CD8-positive, alpha-beta memory T cell (primary cell): ENCODE measurements around the gene SFMBT2. TPM values are rescaled to one million over a fixed set of nuclear protein-coding genes. Genes with fewer than 3 reads are reported as not detected.

Experiments used
- CTCF ChIA-PET: fragments of 350-600 bp; sonication (Branson Sonifier 250); formaldehyde crosslinking; loops from one replicate; lab custom pipeline; 2021; ENCODE audit warnings: antibody characterized with exemption; lab: Charles Lee
- POLR2A ChIA-PET: fragments of 350-600 bp; sonication (Branson Sonifier 250); formaldehyde crosslinking; loops from one replicate; lab custom pipeline; 2021; ENCODE audit warnings: antibody characterized with exemption; lab: Charles Lee
- DNase-seq, 5 donors: peaks; one replicate each; pipeline versions ENCODE4 v3.0.0 to v3.0.0-alpha.2; 2020 to 2022; ENCODE audit warnings: mixed read lengths in 1 of 5
- H3K27ac ChIP-seq: one replicate; pipeline ENCODE4 v1.7.0; 2013; ENCODE audit warnings: low read depth, mild to moderate bottlenecking, low read length, moderate library complexity
- H3K27me3 ChIP-seq: 2 replicates; pipeline ENCODE4 v1.7.0; 2013; ENCODE audit warnings: low read length, mild to moderate bottlenecking; ENCODE audit not compliant: insufficient read depth, poor library complexity, severe bottlenecking
- H3K36me3 ChIP-seq: 2 replicates; pipeline ENCODE4 v1.7.0; 2013; ENCODE audit warnings: mild to moderate bottlenecking, low read length, moderate library complexity; ENCODE audit not compliant: insufficient read depth
- H3K4me1 ChIP-seq: 2 replicates; pipeline ENCODE4 v1.7.0; 2013; ENCODE audit warnings: mild to moderate bottlenecking, low read length, moderate library complexity; ENCODE audit not compliant: insufficient read depth
- H3K4me3 ChIP-seq: 2 replicates; pipeline ENCODE4 v1.7.0; 2013; ENCODE audit warnings: mild to moderate bottlenecking, low read length
- H3K9me3 ChIP-seq: 2 replicates; pipeline ENCODE4 v1.7.0; 2013; ENCODE audit warnings: mild to moderate bottlenecking, low read length
- H3K27ac Mint-ChIP-seq, 8 donors: one replicate each; pipeline ENCODE4 v1.8.0; 2020 to 2021; ENCODE audit warnings: mixed read lengths in 8 of 8, mild to moderate bottlenecking in 6 of 8, inconsistent platforms in 3 of 8, moderate library complexity in 3 of 8
- H3K27me3 Mint-ChIP-seq, 2 donors: one replicate each; pipeline ENCODE4 v1.8.0; 2020 to 2021; ENCODE audit warnings: mixed read lengths in 2 of 2, mild to moderate bottlenecking in 1 of 2, moderate library complexity in 1 of 2
- H3K36me3 Mint-ChIP-seq, 3 donors: one replicate each; pipeline ENCODE4 v1.8.0; 2020 to 2021; ENCODE audit warnings: mixed read lengths in 3 of 3, inconsistent platforms in 1 of 3, mild to moderate bottlenecking in 1 of 3
- H3K4me1 Mint-ChIP-seq, 3 donors: one replicate each; pipeline ENCODE4 v1.8.0; 2020 to 2021; ENCODE audit warnings: mixed read lengths in 3 of 3, inconsistent platforms in 1 of 3, mild to moderate bottlenecking in 1 of 3
- H3K4me3 Mint-ChIP-seq, 7 donors: one replicate each; pipeline ENCODE4 v1.8.0; 2020 to 2021; ENCODE audit warnings: mixed read lengths in 7 of 7, mild to moderate bottlenecking in 6 of 7, moderate library complexity in 4 of 7, inconsistent platforms in 2 of 7
- H3K9me3 Mint-ChIP-seq, 5 donors: one replicate each; pipeline ENCODE4 v1.8.0; 2020 to 2022; ENCODE audit warnings: mixed read lengths in 5 of 5, mild to moderate bottlenecking in 3 of 5, moderate library complexity in 2 of 5, inconsistent platforms in 1 of 5
- polyA plus RNA-seq: library from polyadenylated mRNA; unstranded; fragments of 300-500 nt; fragmentation: Illumina TruSeq; gene quantifications from one replicate; pipeline ENCODE4 v1.2.3, GENCODE V29; 2021
- total RNA-seq, 2 experiments: library from RNA; stranded (reverse); gene quantifications; one replicate each; pipeline ENCODE4 v1.2.3, GENCODE V29; 2021

SFMBT2 gene
- total and polyA plus RNA-seq, 3 experiments from 2014 or later, result 4.9 to 18.3 (median 17.4) TPM

DNA sequence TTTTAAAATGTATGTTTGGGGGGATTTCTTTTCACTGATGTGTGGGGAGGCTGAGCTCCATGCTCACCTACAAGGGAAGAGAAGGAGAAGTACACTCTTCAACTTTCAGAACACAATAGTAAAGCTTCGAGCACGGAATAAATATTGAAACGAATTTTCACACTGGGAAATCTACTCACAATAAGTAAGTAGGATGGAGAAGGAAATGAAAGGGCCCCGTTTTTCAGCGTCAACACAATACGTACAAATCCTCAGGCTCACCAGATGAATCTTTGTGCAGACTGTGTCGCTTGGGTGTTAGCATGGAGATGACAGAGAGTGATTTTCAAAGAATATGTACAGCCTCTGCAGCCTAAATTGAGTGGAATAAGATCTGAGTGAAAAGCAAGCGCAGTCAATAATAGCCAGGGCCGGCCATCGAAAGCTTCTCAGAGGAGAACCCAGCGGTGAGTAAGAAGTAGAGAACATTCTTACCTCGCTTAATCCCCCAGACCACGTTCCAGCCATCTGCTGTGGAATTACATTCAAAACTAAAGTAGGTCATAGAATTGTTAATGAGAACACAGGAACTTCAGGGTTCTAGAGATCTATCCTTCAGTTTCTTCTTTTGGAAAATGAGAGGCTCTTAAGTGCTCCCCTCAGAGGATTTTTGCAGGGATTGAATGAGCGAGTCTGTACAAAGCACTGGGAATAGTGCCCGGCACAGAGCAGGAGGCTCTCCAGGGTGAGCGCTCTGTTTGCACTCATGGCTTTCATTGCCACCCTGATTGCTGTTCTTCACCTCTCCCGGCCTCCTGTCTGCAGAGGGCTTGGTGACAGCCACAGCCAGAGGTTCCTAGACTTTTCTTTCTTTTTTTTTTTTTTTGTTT is 292.8 kb downstream of the SFMBT2 start:
- peaks cover 0 to 4% of the 10 kb centered on the region in 2 donors for H3K27me3 Mint-ChIP-seq
- Histone ChIP-seq H3K36me3 (no peaks in the 10 kb centered on the region), H3K27me3 (no peaks in the 10 kb centered on the region), H3K4me3 (no peak overlapping the region), H3K9me3 (no peaks in the 10 kb centered on the region), H3K4me1 (peaks cover 7% of the 10 kb centered on the region), H3K27ac (no peak overlapping the region)
- no peaks in the 10 kb centered on the region for H3K36me3 Mint-ChIP-seq
- H3K27ac Mint-ChIP-seq, result peak overlapping the region in 4 of 8 donors; percentile 1 to 54 (median 30)
- DNase-seq, result no peak
- H3K9me3 Mint-ChIP-seq, result no peaks in the 10 kb centered on the region
- H3K4me1 Mint-ChIP-seq, result peaks cover 9 to 14% (median 13%) of the 10 kb centered on the region in 3 donors
- H3K4me3 Mint-ChIP-seq, result no peak overlapping the region
- ChIA-PET CTCF (no interaction called here), POLR2A (no interaction called here)

DNA sequence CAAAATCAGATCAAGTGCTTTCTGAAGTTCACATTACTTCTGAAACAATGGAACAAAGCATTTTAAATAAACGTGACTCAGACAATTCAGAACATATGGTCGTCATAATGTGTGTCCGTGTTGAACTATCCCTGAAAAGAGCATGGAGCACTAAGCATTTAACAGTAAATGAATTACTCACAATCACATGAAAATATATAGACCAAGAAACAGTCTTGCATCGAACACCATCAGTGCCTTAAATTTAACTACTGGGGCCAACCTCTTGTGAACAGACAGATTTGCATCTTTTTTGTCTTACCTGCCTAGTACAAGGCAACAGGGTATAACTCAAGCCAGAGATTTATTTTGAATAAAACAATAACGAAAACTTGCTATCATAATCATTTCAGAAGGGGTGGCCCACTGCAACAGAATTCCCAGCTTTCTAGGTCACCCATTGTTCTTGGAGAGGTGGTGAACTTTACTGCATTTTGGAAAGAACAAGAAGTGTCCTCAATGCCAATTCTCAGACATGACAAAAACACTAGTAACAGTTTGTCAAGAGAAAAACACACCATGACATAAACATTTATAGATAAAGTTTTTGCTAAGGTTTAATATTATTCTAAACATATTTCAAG is 293.5 kb downstream of the SFMBT2 start:
- Histone ChIP-seq H3K27me3 (no peaks in the 10 kb centered on the region), H3K27ac (no peak overlapping the region), H3K4me1 (peaks cover 7% of the 10 kb centered on the region), H3K36me3 (no peaks in the 10 kb centered on the region), H3K4me3 (no peak overlapping the region), H3K9me3 (no peaks in the 10 kb centered on the region)
- H3K36me3 Mint-ChIP-seq, result no peaks in the 10 kb centered on the region
- H3K4me3 Mint-ChIP-seq, result no peak overlapping the region
- H3K27ac Mint-ChIP-seq, result no peak overlapping the region
- DNase-seq, result no peak
- ChIA-PET CTCF (no interaction called here), POLR2A (no interaction called here)
- H3K27me3 Mint-ChIP-seq, result peaks cover 0 to 4% of the 10 kb centered on the region in 2 donors
- H3K4me1 Mint-ChIP-seq, result peaks cover 9 to 14% (median 13%) of the 10 kb centered on the region in 3 donors
- H3K9me3 Mint-ChIP-seq, result no peaks in the 10 kb centered on the region

DNA sequence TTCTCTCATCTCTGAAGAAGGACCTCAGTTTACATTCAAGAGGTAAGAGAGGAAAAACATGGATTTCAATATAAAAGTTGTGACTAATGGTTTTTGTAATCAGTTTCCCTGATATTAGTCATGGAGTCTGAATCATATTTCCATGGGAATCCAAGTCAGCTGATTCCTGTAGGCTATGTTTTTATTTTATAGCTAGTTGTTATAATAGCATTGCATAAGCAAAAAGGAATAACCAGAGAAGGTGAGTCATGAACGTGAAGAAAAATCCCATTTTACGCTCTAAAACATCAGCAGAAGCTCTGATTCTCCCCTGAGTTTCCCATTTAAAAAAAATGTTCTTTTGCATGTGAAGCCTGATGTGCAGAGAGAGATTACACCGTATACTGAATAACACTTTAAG is 299.3 kb downstream of the SFMBT2 start:
- Histone ChIP-seq H3K9me3 (no peaks in the 10 kb centered on the region), H3K4me1 (no peaks in the 10 kb centered on the region), H3K27me3 (no peaks in the 10 kb centered on the region), H3K27ac (no peak overlapping the region), H3K4me3 (no peak overlapping the region), H3K36me3 (no peaks in the 10 kb centered on the region)
- no peak overlapping the region for H3K27ac Mint-ChIP-seq
- no peak for DNase-seq
- peaks cover 0 to 2% (median 0%) of the 10 kb centered on the region in 5 donors for H3K9me3 Mint-ChIP-seq
- H3K27me3 Mint-ChIP-seq, result peaks cover 0 to 4% of the 10 kb centered on the region in 2 donors
- H3K4me1 Mint-ChIP-seq, result no peaks in the 10 kb centered on the region
- ChIA-PET POLR2A (no interaction called here), CTCF (no interaction called here)
- no peak overlapping the region for H3K4me3 Mint-ChIP-seq
- H3K36me3 Mint-ChIP-seq, result peaks cover 0 to 4% (median 3%) of the 10 kb centered on the region in 3 donors

DNA sequence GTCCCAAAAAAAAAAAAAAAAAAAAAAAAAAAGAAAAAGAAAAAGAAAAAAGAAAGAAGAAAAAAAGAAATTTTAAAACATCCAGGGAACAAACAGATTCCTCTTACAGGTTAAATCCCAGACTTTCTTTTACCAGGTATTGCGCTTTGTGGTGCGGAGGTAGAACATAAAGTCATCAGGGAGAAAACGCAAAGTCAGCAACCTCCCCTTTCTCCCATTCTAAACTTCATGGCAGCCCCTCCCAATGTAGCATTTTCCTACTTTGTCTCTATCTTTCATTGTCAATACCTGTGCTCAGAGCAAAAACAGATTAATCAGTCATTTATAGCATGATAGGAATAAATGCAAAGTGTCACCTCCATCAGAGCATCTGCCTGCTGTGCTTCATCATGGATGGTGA is 299.7 kb downstream of the SFMBT2 start:
- Histone ChIP-seq H3K4me3 (no peak overlapping the region), H3K27me3 (no peaks in the 10 kb centered on the region), H3K9me3 (no peaks in the 10 kb centered on the region), H3K27ac (no peak overlapping the region), H3K4me1 (no peaks in the 10 kb centered on the region), H3K36me3 (no peaks in the 10 kb centered on the region)
- Mint-ChIP-seq H3K4me3 (no peak overlapping the region), H3K27ac (no peak overlapping the region), H3K4me1 (no peaks in the 10 kb centered on the region), H3K27me3 (peaks cover 0 to 3% of the 10 kb centered on the region in 2 donors), H3K36me3 (peaks cover 0 to 4% (median 3%) of the 10 kb centered on the region in 3 donors), H3K9me3 (peaks cover 0 to 2% (median 0%) of the 10 kb centered on the region in 5 donors)
- ChIA-PET CTCF (no interaction called here), POLR2A (interaction anchor here (0.6 kb wide), 1 partner anchor 61 kb away, joined by 6 read pairs; no protein-coding TSS in a partner anchor)
- DNase-seq, result no peak
